HG02798 (cell line): ENCODE results near the gene WDR93.
"Not testable (repeated sequence)": the region's sequence is repeated elsewhere in the genome, so short reads cannot be mapped to it uniquely, and the experiment has no call there.

Source experiments
- ATAC-seq: cut with Tn5 transposase; IDR thresholded peaks from one replicate; pipeline ENCODE4 v1.9.1; 2021; ENCODE audit warnings: mild to moderate bottlenecking; ENCODE audit not compliant: unreplicated experiment, poor library complexity

Gene WDR93

DNA sequence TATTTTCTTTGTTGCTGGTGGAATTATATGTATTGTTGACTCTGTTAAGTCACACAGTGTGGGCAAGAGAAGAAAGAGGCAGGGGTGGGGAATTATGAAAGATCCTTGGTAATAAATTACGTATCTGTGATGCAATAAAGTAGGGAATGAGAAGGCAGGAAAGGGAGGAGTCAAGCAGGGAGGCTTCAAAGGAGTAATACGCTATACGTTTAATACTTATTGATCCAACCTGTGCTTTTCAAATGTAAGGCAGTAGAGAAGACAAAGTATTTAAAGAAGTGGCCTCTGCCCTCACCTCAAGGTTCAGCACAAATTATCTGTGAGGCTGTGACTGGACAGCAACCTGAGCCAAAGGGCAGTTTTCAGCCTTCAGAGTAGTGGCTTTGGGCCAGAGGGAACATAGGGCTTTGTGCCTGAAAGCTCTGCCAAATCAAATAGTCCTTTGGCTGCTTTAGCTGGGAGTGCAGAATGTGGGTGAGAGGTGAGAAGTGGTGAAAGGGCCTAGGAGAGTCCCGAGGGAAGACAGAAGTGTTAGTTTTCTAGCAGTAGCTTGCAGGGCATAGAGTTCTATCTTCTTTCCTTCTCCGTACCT, 10.2 kb upstream of the WDR93 start:
- no peak for ATAC-seq

DNA sequence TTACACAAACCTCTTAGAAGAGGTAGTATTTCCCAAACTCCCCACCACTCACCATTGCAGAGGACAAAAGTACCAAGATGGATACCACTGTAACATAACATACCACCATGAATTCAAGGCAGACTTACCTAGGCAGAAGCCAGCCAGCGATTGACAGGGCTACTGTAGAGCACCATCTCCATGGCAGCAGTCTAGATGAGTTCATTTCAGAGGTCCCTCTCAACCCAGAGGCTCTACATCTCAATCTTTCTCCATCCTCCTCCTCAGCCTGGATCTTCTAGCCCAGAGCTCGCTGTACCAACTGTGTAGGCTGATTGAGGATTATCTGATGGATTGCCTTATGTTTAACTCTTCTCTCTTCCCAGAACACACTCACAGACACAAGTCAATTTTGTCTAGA, 9.5 kb upstream of the WDR93 start:
- no peak for ATAC-seq

DNA sequence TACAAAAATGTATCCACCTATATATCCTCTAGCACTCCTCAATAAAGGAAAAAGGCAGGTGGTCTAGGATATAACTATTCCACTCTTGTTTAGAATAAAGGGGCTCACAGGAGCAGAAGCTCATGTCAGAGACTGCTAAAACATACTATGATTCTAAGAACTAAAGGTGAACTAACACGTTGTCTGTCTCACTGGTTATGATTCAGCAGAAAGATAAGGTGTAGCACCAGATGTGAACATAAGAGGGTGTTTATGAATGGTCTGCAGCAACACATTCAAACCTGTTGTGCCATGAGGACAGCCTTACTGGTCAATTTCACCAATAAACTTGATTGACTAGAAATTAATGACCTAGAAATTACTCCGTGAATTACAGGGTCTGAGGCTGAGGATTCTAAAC, 4.6 kb upstream of the WDR93 start:
- ATAC-seq: no peak

DNA sequence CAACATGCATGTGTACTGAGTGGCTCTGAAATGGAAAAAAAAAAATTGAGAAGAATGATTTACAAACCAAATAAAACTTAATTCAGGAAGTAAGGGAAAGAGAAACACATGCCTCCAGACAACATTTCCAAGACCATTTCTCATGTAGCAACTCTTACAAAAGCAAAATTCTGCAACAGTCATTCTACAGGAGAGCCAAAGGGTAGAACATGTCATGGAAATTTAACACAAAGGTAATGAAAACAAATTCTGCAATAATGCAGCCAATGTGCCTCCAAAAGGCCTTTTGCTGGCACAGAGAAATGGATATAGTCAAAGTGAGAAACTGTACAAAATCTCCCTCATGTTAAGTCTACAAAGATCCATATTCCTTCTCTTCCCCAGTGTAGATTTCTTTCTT, 4.1 kb upstream of the WDR93 start:
- no peak for ATAC-seq

DNA sequence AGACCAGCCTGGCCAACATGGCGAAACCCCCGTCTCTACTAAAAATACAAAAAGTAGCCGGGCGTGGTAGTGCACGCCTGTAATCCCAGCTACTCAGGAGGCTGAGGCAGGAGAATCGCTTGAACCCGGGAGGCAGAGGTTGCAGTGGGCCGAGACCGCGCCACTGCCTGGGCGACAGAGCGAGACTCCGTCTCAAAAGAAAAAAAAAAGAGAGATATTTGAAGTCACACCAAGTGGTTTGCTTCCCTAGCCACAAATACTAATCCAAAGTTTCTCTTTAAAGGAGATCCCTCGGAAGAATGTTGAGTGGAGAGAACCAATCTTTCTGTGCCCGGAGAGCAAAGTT, 708 bp upstream of the WDR93 start:
- not testable (repeated sequence) for ATAC-seq

DNA sequence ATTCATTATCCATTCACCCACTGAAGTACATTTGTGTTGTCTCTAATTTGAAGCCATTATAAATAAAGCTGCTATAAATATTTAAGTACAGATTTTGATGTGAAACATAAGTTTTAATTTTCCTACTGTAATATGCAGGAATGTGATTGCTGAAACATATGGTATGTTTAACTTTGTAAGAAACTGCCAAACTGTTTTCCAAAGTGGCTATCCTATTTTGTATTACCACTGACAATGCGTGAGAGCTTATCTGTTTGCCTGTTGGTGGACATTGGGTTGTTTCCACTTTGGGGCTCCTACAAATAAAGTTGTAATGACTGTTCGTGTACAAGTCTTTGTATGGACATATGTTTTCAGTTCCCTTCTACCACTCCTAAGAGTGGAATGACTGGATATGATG, 2.5 kb downstream of the WDR93 start:
- ATAC-seq: no peak

DNA sequence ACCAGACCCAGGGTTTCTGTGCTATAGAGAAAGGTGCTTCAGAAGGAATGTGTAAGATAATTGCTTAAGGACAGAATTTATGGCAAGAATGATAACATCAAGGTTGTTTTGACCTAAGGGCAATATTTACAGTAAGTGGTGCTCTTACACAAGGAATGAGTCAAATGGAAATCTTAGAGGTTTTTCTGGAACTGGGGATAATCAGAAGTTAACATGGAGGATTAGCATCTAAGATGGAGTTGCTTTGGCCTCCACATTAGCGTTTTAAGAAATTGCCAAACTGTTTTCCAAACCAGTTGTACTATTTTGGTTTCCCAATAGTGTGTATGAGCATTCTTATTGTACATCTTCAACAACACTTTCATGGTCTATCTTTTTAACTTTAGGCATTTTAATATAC, 3.1 kb downstream of the WDR93 start:
- no peak for ATAC-seq

DNA sequence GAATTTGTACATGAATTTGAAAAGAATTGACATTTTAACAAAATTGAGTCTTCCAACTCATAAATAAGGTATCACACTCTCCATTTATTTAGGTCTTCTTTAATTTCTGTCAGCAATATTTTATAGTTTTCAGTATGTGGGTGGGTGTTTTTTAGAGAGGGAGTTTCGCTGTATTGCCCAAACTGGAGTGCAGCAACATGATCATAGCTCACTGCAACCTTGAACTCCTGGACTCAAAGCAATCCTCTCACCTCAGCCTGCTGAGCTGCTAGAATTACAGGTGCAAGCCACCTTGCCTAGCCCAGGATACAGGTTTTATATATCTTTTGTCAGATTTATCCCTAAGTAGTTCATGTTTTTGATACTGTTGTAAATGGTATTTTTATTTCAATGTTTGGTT, 4.6 kb downstream of the WDR93 start:
- ATAC-seq: no peak

DNA sequence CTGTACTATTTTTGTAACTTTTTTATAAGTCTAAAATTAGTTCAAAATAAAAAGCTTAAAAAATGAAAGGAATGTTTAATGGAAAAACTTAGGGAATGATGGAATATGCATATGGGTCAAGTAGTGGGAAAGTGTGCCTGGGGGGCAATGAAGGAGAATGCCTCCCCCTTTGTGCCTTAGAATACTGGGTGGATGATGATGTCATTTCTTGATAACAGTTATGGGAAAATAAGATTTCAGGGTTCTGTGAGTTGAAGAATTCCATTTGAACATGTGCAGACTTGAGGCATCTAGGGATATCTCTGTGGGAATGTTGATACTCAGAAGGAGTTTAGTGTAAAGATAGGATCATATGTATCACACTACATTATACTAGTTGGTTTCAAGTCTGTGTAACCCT, 13.8 kb downstream of the WDR93 start:
- no peak for ATAC-seq

DNA sequence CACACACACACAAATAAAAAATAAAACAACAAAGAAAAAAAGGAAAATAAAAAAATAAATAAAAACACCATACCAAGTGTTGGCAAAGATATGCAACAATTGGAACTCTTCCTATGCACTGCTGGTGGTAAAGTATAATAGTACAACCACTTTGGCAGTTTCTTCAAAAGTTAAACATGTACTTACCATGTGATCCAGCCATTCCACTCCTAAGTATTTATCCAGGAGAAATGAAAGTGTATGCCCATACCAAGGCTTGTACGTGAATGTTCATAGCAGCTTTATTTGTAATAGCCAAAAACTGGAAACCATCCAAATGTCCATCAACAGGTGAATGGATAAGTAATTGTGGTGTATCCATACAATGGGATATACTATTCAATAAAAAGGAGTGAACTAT, 17.0 kb downstream of the WDR93 start:
- ATAC-seq: no peak

DNA sequence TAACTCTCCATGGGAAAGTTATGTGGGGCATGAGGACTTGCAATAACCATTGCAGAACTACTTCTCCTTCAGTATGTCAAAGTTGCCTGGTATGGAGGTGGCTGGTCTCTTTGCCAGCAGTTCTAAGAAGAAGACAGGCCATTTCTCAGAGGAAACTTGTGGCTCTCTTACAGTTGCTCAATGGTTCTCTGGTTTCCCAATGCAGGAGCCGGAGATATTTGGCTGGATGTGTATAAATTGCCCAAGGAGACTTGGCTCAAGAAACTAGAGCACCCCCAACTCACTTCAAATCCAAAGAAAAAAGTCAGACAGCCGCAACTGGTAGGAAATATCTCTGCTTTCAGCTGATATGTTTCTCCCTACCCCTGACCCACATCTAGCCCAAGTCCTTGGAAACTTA, 24.2 kb downstream of the WDR93 start:
- ATAC-seq: no peak

DNA sequence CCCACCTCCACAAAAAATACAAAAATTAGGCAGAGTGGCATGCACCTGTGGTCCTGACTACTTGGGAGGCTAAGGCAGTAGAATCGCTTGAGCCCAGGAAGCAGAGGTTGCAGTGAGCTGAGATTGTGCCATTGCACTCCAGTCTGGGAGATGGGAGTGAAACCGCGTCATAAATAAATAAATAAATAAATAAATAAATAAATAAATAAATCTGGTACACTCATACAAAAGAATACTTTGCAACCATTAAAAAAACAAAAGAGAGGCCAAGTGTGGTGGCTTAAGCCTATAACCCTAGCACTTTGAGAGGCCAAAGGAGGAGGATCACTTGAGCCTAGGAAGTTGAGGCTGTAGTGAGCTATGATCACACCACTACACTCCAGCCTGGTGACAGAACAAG, 32.4 kb downstream of the WDR93 start:
- no peak for ATAC-seq

DNA sequence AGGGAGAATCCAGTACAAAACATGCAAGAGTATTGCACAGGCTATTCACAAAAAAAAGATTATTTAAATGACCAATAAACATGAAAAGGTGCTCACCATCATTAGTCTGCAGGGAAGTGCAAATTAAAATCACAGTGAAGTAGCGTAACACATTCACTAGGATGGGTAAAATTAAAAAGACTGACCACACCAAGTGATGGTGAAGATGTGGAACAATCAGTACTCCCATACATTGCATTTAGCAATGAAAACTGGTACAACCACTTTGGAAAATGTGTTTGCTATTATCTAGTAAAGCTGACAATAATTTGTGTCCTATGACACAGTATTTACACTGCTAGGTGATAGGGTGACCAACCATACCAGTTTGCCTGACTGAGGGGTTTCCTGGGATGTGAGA, 34.0 kb downstream of the WDR93 start:
- ATAC-seq: no peak

DNA sequence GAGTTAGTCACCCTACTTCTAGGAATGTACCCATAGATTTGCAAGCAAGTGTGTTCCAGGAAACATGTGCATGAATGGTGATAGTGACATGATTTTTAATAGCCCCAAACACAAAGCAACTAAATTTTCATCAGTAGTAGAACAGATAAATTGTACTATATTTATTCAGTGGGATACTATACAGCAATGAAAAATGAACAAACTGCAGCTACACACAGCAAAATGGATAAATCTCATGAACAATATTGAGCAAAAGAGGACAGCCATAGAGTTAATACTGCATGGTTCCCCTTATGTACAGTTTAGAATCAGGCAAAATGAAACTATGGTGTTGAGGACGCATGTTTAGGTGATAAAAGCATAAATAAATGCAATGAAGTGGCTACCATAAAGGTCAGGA, 34.5 kb downstream of the WDR93 start:
- no peak for ATAC-seq

DNA sequence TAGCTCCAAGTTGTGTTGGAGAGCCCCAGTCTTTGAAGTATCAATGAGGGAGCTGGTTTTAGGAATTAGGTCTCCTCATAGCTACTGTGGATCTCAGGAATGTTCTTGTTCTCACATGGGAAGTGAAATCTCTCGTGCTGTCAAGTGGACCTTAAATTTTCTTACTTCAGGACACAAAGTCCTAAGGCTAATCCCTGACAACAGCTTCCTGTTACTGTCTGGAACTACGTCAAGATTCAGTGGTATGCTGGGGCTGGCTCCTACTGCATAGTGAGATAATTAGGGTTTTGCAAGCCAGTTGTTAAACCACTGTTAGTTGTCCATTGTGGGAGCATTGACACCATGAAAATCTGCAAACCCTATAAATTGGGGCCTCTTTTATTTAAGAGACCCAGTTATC, 37.6 kb downstream of the WDR93 start:
- no peak for ATAC-seq

DNA sequence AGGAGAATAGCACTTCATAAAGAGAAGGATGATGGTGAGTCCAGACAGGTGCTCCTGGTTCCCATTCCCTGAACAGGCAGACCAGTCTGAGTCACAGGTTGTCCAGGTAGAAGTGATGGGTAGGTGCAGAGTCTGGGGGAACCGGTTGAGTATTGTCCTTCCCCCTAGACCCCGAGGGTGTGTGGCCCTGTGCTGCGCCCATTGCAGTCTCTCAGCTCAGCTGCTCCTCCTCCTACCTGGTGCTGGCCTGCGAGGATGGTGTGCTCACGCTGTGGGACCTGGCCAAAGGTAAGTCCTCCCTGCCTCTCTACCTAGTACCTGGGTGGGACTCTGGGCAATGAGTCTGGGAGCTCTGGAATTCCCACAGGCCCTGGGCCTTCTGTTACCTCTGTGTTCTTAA, 40.7 kb downstream of the WDR93 start:
- no peak for ATAC-seq

DNA sequence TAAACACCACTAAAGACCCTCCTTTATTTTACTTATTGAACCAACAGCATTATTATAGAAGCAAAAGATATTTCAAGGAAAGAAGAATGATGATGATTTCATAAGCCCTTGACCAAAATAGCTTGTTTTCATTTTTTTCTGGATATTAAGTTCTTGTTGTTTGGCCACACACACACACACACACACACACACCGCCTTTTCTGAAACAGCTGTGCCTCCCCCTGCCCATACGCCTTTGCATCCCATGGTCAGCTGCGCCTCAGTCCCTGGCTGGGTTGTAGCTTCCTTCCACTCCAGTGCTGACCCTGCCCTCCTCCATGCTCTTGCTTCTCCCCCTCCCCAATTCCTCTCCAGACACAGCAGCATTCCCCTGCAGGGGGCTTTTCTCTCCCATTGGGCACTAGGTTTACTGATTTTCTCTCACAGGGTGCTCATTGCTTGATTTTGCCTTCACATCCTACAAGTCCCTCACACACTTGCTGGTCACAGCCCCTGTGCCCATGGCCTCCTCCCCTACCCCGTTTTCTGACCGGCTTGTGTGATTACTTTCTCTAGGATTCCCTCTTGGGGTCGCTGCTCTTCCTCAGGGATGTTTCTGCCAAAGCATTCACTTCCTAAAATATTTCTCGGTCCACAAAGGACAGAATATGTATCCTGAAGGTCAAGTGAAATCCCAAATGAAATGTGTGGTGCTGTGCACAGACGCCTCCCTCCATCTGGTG, 42.0 kb downstream of the WDR93 start:
- ATAC-seq: no peak

DNA sequence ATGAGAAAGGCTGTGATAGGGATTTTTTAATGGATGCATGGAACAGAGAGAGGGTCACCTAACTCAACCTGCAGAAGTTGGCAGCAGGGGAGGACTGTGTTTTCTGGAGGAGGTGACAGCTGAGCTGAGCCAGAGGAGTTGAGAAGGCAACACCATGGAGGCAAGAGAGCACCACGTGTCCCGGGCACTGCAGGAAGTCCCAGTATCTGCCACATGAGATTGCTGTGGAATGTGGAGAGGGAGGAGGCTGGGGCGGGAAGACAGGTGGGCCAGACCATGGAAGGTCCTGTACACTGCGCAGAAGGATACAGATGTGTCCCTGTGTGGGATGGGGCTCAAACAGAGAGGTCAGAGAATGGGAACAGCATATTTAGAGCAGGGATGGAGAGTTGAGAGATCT, 45.2 kb downstream of the WDR93 start:
- no peak for ATAC-seq

DNA sequence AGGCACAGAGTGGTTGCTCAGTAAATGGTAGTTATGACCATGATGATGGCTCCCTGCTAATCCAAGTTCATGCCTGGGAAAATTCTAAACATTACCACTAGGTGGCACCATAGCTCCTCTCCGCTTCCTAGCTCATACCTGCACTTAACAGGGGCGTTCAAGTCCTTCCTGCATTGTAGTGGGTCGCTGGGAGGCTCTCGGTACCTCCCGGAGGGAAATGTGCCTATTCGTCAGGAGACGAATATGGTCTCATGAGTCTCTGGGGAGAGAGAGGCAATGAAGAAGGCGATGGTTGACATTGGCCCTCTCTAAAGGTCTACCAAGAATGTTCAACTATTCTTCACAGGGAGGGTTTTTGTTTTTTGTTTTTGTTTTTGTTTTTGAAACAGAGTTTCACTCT, 49.5 kb downstream of the WDR93 start:
- peak; percentile 78 for ATAC-seq

DNA sequence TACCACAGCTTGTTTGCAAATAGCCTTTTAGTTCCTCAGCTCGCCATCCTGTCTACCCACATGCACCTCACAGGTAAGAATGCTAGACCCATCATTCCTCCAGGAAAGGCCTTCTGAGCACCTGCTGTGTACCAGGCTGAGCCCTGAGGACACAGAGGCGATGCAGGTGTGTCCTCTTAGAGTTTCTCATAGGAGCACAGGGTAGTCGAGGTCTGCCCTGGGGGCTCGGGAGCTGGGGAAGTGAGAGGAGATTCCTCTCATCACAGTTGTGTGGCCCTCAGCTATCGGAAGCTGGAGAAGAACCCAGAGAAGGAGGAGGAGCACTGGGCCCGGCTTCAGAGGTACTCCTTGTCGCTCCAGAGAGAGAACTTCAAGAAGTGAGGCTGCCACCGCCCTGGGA, 52.4 kb downstream of the WDR93 start:
- ATAC-seq: no peak

DNA sequence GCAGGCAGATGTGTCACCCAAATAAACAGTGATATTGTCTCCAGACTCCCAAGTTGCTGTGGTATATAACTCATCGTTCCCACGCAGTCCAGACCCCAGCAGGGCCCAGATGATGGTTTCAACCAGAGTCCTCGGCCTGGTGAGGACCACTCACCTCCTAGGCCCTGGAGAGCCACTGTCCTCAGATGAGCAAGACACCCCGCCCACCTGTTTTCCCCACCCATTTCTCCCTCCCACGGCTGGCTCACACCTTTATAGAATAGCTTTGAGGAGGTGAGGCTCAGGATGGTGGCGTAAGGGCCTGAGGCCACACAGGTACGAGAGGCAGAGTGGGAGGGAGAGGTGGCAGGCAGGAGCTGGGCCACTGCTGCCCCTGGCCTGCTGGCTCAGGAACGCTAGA, 53.0 kb downstream of the WDR93 start:
- ATAC-seq: no peak

DNA sequence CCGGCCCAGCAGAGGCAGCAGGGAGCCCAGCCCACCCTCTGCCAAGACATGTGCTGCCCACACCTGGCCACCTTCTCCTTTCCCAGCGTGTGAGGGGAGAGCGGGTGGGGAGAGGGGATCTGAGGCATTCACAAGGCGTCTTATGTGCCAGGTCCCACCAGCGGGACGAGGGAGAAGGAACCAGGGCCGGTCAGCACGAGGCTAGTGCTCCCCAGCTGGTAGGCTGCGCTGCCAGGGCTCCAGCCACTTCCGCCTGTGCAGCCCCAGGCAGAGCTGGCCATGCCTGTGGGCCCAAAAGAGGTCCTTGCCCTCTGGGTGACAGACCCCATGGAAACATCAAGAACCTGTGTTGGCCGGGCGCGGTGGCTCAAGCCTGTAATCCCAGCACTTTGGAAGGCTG, 54.5 kb downstream of the WDR93 start:
- ATAC-seq: no peak

DNA sequence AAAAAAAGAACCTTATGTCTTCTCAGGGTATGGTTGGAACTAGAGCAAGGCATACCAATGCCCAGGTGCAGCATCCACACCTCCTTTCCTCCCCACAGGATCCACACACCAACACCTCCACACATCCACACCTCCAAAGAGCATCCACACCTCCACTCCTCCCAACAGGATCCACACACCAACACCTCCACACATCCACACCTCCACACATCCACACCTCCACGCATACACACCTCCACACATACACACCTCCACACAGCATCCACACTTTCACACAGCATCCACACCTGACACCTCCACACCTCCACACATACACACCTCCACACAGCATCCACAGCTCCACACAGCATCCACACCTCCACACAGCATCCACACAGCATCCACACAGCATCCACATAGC, 55.2 kb downstream of the WDR93 start:
- no peak for ATAC-seq
